GM12874 (cell line): ENCODE data around the gene UBE2E2.

Source experiments
- TF ChIP-seq, protein P1 (sequence below): IDR thresholded peaks from 2 replicates; pipeline ENCODE4 v1.5.1; 2011; ENCODE audit warnings: low read depth, mild to moderate bottlenecking, control low read depth, low read length, moderate library complexity; ENCODE audit not compliant: insufficient read depth

The UBE2E2 gene

DNA sequence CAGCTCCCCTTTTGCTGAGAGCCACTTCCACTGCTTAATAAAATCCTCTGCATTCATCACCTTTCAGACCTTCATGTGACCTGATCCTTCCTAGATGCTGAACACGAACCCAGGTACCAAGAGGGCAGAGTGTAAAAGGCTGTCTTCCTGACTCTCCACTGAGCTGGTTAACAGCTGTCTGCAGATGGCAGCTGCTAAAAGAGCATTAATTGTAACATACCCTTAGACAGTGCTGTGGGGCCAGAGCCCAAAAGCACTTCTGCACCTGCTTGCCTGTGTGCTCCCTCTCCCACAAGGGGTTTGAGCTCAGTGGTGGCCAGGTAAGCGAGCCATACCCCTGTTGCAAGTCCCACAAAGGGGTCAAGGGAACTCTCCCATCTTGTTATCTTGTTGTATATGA, 187.3 kb downstream of the UBE2E2 start:
- TF ChIP-seq, protein P1, sequence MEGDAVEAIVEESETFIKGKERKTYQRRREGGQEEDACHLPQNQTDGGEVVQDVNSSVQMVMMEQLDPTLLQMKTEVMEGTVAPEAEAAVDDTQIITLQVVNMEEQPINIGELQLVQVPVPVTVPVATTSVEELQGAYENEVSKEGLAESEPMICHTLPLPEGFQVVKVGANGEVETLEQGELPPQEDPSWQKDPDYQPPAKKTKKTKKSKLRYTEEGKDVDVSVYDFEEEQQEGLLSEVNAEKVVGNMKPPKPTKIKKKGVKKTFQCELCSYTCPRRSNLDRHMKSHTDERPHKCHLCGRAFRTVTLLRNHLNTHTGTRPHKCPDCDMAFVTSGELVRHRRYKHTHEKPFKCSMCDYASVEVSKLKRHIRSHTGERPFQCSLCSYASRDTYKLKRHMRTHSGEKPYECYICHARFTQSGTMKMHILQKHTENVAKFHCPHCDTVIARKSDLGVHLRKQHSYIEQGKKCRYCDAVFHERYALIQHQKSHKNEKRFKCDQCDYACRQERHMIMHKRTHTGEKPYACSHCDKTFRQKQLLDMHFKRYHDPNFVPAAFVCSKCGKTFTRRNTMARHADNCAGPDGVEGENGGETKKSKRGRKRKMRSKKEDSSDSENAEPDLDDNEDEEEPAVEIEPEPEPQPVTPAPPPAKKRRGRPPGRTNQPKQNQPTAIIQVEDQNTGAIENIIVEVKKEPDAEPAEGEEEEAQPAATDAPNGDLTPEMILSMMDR, result no peak

DNA sequence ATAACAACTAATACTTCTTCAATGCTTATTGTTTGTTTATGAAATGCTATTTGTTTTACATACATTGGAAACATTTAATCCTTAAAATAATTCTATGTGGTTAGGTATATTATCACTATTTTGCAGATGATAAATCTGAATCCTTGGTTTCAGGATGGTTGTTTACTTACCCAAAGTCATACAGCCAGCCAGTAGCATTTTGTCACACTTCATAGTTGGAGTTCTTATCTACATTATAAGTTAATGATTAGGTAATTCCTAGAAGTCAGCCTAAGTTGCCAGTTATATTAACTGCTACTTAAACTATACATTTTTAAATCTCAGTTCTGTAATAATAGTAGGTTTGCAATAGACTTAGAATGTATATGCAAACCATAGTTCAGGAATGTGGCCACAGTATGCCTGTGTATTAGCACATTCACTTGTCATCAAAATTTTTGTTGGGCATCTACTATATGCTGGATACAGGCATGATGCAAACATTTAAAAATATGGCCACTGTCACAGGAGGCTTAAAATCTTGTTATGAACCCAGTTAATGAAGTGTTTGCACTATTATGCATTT, 187.9 kb downstream of the UBE2E2 start:
- TF ChIP-seq, protein P1, result no peak

DNA sequence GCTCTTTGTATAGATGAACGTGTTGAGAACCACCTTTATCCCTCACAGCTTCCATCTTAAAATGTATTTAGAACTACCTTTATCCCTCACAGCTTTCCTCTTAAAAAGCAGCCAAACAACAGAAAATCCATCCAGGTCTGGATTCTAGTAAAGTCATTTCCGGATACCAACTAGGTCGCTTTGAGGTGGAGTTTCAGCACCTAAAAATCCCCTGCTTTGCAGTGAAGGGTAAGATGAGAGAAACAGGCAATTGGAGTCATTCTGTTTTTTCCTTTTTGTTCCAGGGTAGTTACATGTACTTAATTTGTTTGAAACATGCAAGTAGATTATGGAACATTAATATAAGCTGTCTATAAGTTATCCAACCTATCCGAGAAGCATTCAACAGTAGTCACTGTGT, 192.0 kb downstream of the UBE2E2 start:
- TF ChIP-seq, protein P1, result no peak

DNA sequence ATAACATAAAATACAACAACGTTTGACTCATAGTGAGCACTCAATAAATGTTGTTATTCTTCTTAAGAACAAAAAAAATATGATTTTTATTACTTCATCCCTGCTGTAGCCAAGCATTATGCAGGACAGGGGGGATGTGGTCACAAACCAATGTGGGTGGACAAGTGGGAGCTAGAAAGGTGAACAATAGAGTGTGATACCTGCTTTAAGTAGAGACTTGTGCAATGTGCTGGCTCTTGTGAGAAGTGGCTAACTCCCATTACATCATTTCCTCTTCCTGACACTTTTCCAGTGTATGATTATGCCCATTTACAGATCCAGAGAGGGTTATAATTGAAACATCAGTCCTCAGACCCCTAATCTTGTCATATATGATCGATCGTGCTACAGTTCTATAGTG, 193.6 kb downstream of the UBE2E2 start:
- TF ChIP-seq, protein P1, result no peak

DNA sequence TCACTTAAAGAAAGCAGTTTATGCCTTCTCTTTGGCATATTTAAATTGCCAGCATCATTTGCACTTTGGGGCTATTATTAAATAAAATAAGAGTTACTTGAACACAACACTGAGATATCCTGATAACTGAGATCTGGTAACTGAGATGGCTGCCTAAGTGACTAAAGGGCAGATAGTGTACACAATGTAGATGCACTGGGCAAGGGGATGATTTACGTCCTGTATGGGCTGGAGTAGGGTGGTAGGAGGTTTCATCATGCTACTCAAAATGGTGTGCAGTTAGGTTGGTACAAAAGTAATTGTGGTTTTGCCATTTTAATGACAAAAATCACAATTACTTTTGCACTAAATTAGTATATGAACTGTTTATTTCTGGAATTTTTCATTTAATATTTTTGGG, 196.1 kb downstream of the UBE2E2 start:
- TF ChIP-seq, protein P1, result no peak

DNA sequence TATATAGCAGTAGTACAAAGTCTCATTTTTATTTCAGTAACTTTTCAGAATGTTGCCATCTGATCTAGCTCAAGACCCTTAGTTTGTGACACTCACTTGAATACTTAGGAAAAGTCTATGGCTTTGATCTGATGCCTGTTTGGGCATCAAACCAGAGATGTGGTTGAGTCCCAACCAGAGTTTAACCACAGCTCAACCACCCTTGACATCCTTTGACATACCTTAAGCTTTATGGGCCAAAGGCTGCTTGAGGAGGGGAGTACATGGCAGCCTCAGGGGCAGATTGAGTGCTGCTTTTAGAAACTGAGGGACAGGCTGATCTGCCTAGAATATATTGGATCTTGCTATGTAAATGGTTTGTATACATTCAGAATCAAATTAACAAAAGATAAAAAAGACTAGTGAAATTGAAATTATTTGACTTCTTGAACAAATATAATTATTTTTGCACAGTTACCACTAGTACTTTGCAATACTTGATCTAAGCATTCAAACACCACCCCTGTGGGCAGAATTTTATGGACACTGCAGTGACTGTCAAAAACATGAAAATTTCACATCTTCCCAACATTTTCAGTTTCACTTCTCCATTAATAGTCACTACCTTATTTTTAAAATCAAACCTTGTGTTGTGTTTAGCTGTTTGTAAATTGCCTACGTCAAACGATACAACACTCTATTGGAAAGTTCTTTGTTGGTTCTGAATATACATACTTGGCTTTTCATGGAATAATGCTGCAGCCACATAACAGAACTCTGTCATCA, 199.8 kb downstream of the UBE2E2 start:
- TF ChIP-seq, protein P1, result no peak

DNA sequence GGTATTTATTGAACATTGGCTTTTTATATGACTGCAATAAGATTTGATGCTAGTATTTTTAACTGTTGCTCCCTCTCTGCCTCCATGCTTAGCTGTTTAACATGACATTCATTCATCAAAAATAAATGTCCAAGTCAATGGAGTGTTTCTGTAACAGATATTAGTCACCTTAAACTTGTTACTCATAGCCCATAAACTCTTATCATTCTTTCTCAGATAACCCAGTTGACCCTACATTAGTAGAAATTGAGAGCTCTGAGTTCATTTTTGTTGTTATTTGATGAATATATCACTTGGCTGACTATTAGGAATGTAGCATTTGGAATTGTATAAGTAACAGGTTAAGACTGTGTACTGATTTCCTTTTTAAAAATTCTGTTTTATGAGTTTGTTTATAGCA, 201.1 kb downstream of the UBE2E2 start:
- TF ChIP-seq, protein P1, result no peak
